ENCODE data around the gene HNRNPL.

- TF ChIP-seq CTCF (IDR thresholded peaks at IDR 0.05; ENCODE audit: poor library complexity, severe bottlenecking) (no peak), TAF1 (IDR thresholded peaks at IDR 0.05; ENCODE audit: low read depth) (no peak), RAD21 (conservative IDR thresholded peaks at IDR 0.05) (no peak), EP300 (conservative IDR thresholded peaks at IDR 0.05; ENCODE audit: poor library complexity, severe bottlenecking) (no peak), EZH2 (IDR thresholded peaks at IDR 0.05; ENCODE audit: borderline replicate concordance, insufficient read depth, low read length, poor library complexity, severe bottlenecking) (no peak)
Measured at GRCh38 chr19:38836159-38836982, 13.4 kb downstream of the HNRNPL start.

All from neural cell (in vitro differentiated cells).